SK-N-SH treated with all-trans-retinoic acid at 6 μM for 48 hours (cell line): ENCODE data around the gene LRRC36.
A peak's percentile ranks its signal among the peaks of the same experiment; 100 is the strongest.
"Not testable (repeated sequence)": the region's sequence is repeated elsewhere in the genome, so short reads cannot be mapped to it uniquely, and the experiment has no call there.

ENCODE experiments used
- ATAC-seq: fragments of 200-7000 bp; cut with Tn5 transposase; 3 replicates; pipeline ENCODE4 v1.9.1; 2020; ENCODE audit warnings: mild to moderate bottlenecking, moderate library complexity
- ARNTL ChIP-seq: fragments of 450-650 bp; formaldehyde crosslinking; IDR thresholded peaks from 2 replicates; pipeline ENCODE4 v1.5.0; 2020; ENCODE audit warnings: low read depth, mild to moderate bottlenecking, moderate library complexity, borderline replicate concordance
- BACH2 ChIP-seq: fragments of 250-450 bp; sonication (Bioruptor Pico); IDR thresholded peaks from 2 replicates; pipeline ENCODE4 v1.9.0; 2021; ENCODE audit warnings: mild to moderate bottlenecking, borderline replicate concordance
- CSDC2 ChIP-seq: fragments of 250-450 bp; sonication (Bioruptor Pico); IDR thresholded peaks from 2 replicates; pipeline ENCODE4 v1.5.0; 2020; ENCODE audit warnings: mild to moderate bottlenecking, moderate library complexity
- ESRRG ChIP-seq: fragments of 250-450 bp; sonication (Bioruptor Pico); IDR thresholded peaks from 2 replicates; pipeline ENCODE4 v1.6.1; 2021; ENCODE audit warnings: mild to moderate bottlenecking
- GLIS3 ChIP-seq: fragments of 250-450 bp; sonication (Bioruptor Pico); IDR thresholded peaks from 2 replicates; pipeline ENCODE4 v1.5.0; 2020; ENCODE audit warnings: mild to moderate bottlenecking, moderate library complexity
- ISL1 ChIP-seq: fragments of 250-450 bp; sonication (Bioruptor Pico); IDR thresholded peaks from 2 replicates; pipeline ENCODE4 v2.1.2; 2022; ENCODE audit warnings: mild to moderate bottlenecking, moderate library complexity
- OSR1 ChIP-seq: fragments of 250-450 bp; sonication (Bioruptor Pico); IDR thresholded peaks from 2 replicates; pipeline ENCODE4 v1.8.0; 2022; ENCODE audit warnings: moderate library complexity, mild to moderate bottlenecking, inconsistent platforms
- RARB ChIP-seq: fragments of 250-450 bp; sonication (Bioruptor Pico); IDR thresholded peaks from 2 replicates; pipeline ENCODE4 v1.8.0; 2021; ENCODE audit warnings: mild to moderate bottlenecking, moderate library complexity
- SNAI2 ChIP-seq: fragments of 250-450 bp; sonication (Bioruptor Pico); IDR thresholded peaks from 2 replicates; pipeline ENCODE4 v1.5.0; 2020; ENCODE audit warnings: mild to moderate bottlenecking, moderate library complexity
- TCF4 ChIP-seq: fragments of 250-450 bp; sonication (Bioruptor Pico); IDR thresholded peaks from 2 replicates; pipeline ENCODE4 v1.8.0; 2021; ENCODE audit warnings: mild to moderate bottlenecking, moderate library complexity, borderline replicate concordance
- TOX ChIP-seq: fragments of 250-450 bp; sonication (Bioruptor Pico); IDR thresholded peaks from 2 replicates; pipeline ENCODE4 v1.8.0; 2021; ENCODE audit warnings: mild to moderate bottlenecking, moderate library complexity, borderline replicate concordance
- ZC3H10 ChIP-seq: fragments of 250-450 bp; sonication (Bioruptor Pico); IDR thresholded peaks from 2 replicates; pipeline ENCODE4 v1.5.1; 2021; ENCODE audit warnings: mild to moderate bottlenecking, moderate library complexity
- ZFP3 ChIP-seq: fragments of 250-450 bp; sonication (Bioruptor Pico); IDR thresholded peaks from 2 replicates; pipeline ENCODE4 v1.5.0; 2020; ENCODE audit warnings: mild to moderate bottlenecking, moderate library complexity
- ZFP30 ChIP-seq: fragments of 450-650 bp; formaldehyde crosslinking; IDR thresholded peaks from 2 replicates; pipeline ENCODE4 v1.5.0; 2022; ENCODE audit warnings: mild to moderate bottlenecking, moderate library complexity
- ZNF565 ChIP-seq: fragments of 450-650 bp; formaldehyde crosslinking; conservative IDR thresholded peaks from 2 replicates; pipeline ENCODE4 v1.5.0; 2020; ENCODE audit warnings: low read depth, mild to moderate bottlenecking, moderate library complexity
- ZNF70 ChIP-seq: fragments of 450-650 bp; formaldehyde crosslinking; IDR thresholded peaks from 2 replicates; pipeline ENCODE4 v1.5.0; 2020; ENCODE audit warnings: mild to moderate bottlenecking, moderate library complexity
- ZNF8 ChIP-seq: fragments of 450-650 bp; formaldehyde crosslinking; IDR thresholded peaks from 2 replicates; pipeline ENCODE4 v1.5.0; 2020; ENCODE audit warnings: mild to moderate bottlenecking, moderate library complexity
- TF ChIP-seq, protein P1 (sequence below): fragments of 250-450 bp; sonication (Bioruptor Pico); IDR thresholded peaks from 2 replicates; pipeline ENCODE4 v1.8.0; 2020; ENCODE audit warnings: mild to moderate bottlenecking, moderate library complexity, borderline replicate concordance
- TF ChIP-seq, protein P2 (sequence below): fragments of 250-450 bp; sonication (Bioruptor Pico); IDR thresholded peaks from 2 replicates; pipeline ENCODE4 v1.5.1; 2021; ENCODE audit warnings: mild to moderate bottlenecking, moderate library complexity
- TF ChIP-seq, protein P3 (sequence below): fragments of 250-450 bp; sonication (Bioruptor Pico); IDR thresholded peaks from 2 replicates; pipeline ENCODE4 v1.5.0; 2020; ENCODE audit warnings: mild to moderate bottlenecking, moderate library complexity
- TF ChIP-seq, protein P4 (sequence below): fragments of 250-450 bp; sonication (Bioruptor Pico); IDR thresholded peaks from 2 replicates; pipeline ENCODE4 v1.5.1; 2020; ENCODE audit warnings: low read depth, mild to moderate bottlenecking, moderate library complexity
- TF ChIP-seq, protein P5 (sequence below): fragments of 250-450 bp; sonication (Bioruptor Pico); IDR thresholded peaks from 2 replicates; pipeline ENCODE4 v1.8.0; 2021; ENCODE audit warnings: low read depth, mild to moderate bottlenecking, moderate library complexity, borderline replicate concordance

LRRC36 gene

DNA sequence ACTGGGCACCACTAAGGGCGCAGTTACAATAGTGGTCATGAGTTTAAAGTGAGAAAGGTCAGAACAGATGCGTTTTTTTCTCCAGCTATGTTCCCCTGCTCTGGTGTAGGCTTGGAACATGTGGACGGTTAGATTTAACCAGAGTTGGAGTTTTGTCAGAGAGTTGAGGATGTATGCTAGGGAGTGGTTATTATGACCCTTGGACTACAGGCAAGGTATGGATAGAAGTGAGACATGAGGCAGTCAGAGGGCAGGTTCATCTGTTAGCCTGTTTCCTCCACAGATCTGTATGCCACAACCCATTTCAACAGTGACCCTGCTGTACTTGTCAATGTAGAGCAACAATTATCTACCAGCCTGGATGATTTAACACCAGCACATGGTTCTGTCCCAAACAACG lies 44.0 kb downstream of the LRRC36 start (continued):
- no peak for TF ChIP-seq CSDC2 (CRISPR knock-in tag)
- TF ChIP-seq OSR1: no peak
- TF ChIP-seq ZNF70 (CRISPR knock-in tag): no peak
- TF ChIP-seq, protein P1, sequence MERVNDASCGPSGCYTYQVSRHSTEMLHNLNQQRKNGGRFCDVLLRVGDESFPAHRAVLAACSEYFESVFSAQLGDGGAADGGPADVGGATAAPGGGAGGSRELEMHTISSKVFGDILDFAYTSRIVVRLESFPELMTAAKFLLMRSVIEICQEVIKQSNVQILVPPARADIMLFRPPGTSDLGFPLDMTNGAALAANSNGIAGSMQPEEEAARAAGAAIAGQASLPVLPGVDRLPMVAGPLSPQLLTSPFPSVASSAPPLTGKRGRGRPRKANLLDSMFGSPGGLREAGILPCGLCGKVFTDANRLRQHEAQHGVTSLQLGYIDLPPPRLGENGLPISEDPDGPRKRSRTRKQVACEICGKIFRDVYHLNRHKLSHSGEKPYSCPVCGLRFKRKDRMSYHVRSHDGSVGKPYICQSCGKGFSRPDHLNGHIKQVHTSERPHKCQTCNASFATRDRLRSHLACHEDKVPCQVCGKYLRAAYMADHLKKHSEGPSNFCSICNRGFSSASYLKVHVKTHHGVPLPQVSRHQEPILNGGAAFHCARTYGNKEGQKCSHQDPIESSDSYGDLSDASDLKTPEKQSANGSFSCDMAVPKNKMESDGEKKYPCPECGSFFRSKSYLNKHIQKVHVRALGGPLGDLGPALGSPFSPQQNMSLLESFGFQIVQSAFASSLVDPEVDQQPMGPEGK (CRISPR knock-in tag): no peak
- TF ChIP-seq, all 23 proteins: peak for 0

DNA sequence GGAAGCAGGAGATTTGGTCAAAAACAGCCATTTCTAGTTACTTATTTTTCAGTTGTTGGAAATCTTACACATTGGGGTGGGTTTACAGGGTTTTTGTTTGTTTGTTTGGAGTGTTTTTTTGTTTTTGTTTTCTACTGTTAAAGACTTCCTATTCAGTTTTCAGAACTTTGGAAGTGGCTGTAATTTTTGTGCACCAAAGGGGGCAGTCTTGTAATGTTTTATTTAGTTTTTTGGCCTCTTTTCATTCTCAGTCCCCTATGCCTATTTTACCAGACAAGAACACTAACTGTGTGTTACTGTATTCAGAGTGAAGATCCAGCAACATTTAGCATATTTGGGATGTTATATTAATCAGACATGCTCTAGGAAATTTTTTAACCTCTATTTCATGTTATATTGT lies 46.0 kb downstream of the LRRC36 start:
- TF ChIP-seq RARB (no peak), BACH2 (no peak), GLIS3 (CRISPR knock-in tag) (no peak), CSDC2 (CRISPR knock-in tag) (no peak), ESRRG (CRISPR knock-in tag) (no peak), ZFP30 (CRISPR knock-in tag) (no peak), OSR1 (no peak), ZC3H10 (no peak), ZNF70 (CRISPR knock-in tag) (no peak), TOX (no peak), SNAI2 (no peak), ZFP3 (CRISPR knock-in tag) (no peak), ISL1 (no peak), TCF4 (no peak), ZNF565 (CRISPR knock-in tag) (no peak), ARNTL (CRISPR knock-in tag) (no peak)
- TF ChIP-seq, protein P2, sequence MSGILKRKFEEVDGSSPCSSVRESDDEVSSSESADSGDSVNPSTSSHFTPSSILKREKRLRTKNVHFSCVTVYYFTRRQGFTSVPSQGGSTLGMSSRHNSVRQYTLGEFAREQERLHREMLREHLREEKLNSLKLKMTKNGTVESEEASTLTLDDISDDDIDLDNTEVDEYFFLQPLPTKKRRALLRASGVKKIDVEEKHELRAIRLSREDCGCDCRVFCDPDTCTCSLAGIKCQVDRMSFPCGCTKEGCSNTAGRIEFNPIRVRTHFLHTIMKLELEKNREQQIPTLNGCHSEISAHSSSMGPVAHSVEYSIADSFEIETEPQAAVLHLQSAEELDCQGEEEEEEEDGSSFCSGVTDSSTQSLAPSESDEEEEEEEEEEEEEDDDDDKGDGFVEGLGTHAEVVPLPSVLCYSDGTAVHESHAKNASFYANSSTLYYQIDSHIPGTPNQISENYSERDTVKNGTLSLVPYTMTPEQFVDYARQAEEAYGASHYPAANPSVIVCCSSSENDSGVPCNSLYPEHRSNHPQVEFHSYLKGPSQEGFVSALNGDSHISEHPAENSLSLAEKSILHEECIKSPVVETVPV (CRISPR knock-in tag): no peak
- TF ChIP-seq, protein P3, sequence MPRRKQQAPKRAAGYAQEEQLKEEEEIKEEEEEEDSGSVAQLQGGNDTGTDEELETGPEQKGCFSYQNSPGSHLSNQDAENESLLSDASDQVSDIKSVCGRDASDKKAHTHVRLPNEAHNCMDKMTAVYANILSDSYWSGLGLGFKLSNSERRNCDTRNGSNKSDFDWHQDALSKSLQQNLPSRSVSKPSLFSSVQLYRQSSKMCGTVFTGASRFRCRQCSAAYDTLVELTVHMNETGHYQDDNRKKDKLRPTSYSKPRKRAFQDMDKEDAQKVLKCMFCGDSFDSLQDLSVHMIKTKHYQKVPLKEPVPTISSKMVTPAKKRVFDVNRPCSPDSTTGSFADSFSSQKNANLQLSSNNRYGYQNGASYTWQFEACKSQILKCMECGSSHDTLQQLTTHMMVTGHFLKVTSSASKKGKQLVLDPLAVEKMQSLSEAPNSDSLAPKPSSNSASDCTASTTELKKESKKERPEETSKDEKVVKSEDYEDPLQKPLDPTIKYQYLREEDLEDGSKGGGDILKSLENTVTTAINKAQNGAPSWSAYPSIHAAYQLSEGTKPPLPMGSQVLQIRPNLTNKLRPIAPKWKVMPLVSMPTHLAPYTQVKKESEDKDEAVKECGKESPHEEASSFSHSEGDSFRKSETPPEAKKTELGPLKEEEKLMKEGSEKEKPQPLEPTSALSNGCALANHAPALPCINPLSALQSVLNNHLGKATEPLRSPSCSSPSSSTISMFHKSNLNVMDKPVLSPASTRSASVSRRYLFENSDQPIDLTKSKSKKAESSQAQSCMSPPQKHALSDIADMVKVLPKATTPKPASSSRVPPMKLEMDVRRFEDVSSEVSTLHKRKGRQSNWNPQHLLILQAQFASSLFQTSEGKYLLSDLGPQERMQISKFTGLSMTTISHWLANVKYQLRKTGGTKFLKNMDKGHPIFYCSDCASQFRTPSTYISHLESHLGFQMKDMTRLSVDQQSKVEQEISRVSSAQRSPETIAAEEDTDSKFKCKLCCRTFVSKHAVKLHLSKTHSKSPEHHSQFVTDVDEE (CRISPR knock-in tag): no peak
- TF ChIP-seq, protein P4, sequence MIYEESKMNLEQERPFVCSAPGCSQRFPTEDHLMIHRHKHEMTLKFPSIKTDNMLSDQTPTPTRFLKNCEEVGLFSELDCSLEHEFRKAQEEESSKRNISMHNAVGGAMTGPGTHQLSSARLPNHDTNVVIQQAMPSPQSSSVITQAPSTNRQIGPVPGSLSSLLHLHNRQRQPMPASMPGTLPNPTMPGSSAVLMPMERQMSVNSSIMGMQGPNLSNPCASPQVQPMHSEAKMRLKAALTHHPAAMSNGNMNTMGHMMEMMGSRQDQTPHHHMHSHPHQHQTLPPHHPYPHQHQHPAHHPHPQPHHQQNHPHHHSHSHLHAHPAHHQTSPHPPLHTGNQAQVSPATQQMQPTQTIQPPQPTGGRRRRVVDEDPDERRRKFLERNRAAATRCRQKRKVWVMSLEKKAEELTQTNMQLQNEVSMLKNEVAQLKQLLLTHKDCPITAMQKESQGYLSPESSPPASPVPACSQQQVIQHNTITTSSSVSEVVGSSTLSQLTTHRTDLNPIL (CRISPR knock-in tag): no peak
- TF ChIP-seq, protein P1 (CRISPR knock-in tag): no peak
- ATAC-seq: peak; percentile 78

DNA sequence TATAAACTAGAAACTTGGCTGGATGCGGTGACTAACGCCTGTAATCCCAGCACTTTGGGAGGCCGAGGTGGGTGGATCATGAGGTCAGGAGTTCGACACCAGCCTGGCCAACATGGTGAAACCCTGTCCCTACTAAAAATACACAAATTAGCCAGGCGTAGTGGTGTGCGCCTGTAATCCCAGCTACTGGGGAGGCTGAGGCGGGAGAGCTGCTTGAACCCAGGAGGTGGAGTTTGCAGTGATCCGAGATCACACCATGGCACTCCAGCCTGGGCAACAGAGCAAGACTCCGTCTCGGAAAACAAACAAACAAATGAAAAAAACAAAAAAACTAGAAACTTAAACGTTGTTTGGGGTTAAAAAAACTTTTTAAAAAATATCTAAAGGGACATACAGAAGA lies 49.4 kb downstream of the LRRC36 start:
- ATAC-seq: not testable (repeated sequence)

DNA sequence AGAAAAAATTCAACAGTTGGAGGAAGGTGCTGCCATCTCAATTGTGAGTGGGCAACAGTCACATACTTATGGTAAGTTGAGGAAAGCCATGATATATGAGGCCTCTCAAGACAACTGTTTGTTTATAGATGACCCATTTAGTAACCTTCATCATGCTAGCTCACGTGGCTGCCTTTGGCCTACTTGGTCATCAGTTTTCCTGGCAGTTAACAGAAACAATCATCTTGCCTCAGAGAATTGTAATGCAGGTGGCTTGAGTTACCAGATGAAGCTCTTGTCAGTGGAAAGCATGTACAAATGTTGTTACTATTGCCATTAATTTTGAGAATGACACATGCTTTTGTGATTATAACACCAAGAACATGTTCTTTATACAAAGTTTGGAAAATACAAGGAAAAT lies 52.0 kb downstream of the LRRC36 start:
- no peak for TF ChIP-seq OSR1
- TF ChIP-seq, protein P4 (CRISPR knock-in tag): no peak
- TF ChIP-seq TCF4: no peak
- TF ChIP-seq, protein P5, sequence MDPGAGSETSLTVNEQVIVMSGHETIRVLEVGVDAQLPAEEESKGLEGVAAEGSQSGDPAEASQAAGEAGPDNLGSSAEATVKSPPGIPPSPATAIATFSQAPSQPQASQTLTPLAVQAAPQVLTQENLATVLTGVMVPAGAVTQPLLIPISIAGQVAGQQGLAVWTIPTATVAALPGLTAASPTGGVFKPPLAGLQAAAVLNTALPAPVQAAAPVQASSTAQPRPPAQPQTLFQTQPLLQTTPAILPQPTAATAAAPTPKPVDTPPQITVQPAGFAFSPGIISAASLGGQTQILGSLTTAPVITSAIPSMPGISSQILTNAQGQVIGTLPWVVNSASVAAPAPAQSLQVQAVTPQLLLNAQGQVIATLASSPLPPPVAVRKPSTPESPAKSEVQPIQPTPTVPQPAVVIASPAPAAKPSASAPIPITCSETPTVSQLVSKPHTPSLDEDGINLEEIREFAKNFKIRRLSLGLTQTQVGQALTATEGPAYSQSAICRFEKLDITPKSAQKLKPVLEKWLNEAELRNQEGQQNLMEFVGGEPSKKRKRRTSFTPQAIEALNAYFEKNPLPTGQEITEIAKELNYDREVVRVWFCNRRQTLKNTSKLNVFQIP: no peak
- TF ChIP-seq CSDC2 (CRISPR knock-in tag): no peak
- no peak for TF ChIP-seq ZC3H10
- TF ChIP-seq ESRRG (CRISPR knock-in tag): no peak
- TF ChIP-seq ZNF70 (CRISPR knock-in tag): no peak
- no peak for TF ChIP-seq ZNF8 (CRISPR knock-in tag)
- no peak for TF ChIP-seq ZNF565 (CRISPR knock-in tag)
- no peak for ATAC-seq
